Measurements from ENCODE around the gene CPXM2. TPM values are rescaled to one million over a fixed set of nuclear protein-coding genes. Genes with fewer than 3 reads are reported as not detected.

The CPXM2 gene
- total RNA-seq = 12.1 and 13.3 TPM in 2 replicates

- TF ChIP-seq, protein P1, sequence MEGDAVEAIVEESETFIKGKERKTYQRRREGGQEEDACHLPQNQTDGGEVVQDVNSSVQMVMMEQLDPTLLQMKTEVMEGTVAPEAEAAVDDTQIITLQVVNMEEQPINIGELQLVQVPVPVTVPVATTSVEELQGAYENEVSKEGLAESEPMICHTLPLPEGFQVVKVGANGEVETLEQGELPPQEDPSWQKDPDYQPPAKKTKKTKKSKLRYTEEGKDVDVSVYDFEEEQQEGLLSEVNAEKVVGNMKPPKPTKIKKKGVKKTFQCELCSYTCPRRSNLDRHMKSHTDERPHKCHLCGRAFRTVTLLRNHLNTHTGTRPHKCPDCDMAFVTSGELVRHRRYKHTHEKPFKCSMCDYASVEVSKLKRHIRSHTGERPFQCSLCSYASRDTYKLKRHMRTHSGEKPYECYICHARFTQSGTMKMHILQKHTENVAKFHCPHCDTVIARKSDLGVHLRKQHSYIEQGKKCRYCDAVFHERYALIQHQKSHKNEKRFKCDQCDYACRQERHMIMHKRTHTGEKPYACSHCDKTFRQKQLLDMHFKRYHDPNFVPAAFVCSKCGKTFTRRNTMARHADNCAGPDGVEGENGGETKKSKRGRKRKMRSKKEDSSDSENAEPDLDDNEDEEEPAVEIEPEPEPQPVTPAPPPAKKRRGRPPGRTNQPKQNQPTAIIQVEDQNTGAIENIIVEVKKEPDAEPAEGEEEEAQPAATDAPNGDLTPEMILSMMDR (IDR thresholded peaks at IDR 0.05; ENCODE audit: insufficient read depth, low read length, poor library complexity, severe bottlenecking) = no peak
- peak within 1 kb of the TSS; percentile 9 for H3K4me3 ChIP-seq (ENCODE audit: low read depth, low read length)
- peaks cover 14% of the 10 kb centered on the region for H3K27me3 ChIP-seq (ENCODE audit: control insufficient read depth, insufficient read depth, low read length)
- no peak for DNase-seq (ENCODE audit: low read depth)
- H3K36me3 ChIP-seq (ENCODE audit: control insufficient read depth, insufficient read depth, low read length) = no peaks in the 10 kb centered on the region
These were observed at the start of gene CPXM2 for GRCh38 chr10:123891144-123892071. Gene CPXM2 (minus strand): TSS chr10:123891807. CDS start chr10:123891659, 148 bp downstream.

DNA sequence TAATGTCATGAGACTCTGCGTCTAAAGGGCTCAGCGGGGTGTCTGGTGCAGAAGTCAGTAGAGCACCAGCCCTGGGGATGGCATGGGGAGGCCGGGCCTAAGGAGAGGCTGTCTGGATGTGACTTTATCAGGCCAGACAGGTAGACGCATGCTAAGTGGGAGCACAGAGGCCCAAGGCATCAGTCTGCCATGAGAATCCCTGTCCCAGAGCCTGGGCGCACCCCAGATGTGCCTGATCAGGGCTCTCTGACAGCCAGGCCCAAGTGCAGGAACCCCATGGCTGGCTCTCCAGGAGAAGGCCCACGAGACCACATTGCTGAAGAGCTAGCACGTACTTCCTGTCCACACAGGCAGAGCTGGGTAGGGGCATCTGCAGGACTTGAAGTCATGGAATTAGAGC lies 48.0 kb upstream of the CPXM2 start:
- H3K4me3 ChIP-seq (ENCODE audit: low read depth, low read length) = no peak overlapping the region
- DNase-seq (ENCODE audit: low read depth) = no peak
- no peaks in the 10 kb centered on the region for H3K27me3 ChIP-seq (ENCODE audit: control insufficient read depth, insufficient read depth, low read length)
- TF ChIP-seq, protein P1 (IDR thresholded peaks at IDR 0.05; ENCODE audit: insufficient read depth, low read length, poor library complexity, severe bottlenecking) = no peak
- no peaks in the 10 kb centered on the region for H3K36me3 ChIP-seq (ENCODE audit: control insufficient read depth, insufficient read depth, low read length)

DNA sequence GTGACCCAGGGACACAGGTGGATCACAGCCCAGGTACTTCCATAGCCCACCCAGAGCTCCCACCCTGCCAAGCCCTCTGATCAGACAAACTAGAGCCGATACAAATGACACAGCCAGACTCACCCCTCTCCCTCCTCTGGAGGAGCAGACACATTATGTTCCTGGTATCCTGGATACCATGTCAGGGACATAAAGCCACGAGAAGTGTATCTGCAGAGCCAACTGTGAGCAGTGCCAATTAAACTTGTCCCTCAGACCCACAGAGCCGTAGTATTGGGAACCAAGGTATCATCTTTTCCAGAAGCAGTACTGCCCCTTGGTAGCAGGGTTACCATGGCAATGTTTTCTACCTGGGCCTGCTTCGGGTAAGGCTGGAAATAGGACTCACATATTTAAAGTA lies 47.3 kb upstream of the CPXM2 start:
- no peak overlapping the region for H3K4me3 ChIP-seq (ENCODE audit: low read depth, low read length)
- no peak for DNase-seq (ENCODE audit: low read depth)
- no peaks in the 10 kb centered on the region for H3K27me3 ChIP-seq (ENCODE audit: control insufficient read depth, insufficient read depth, low read length)
- TF ChIP-seq, protein P1 (IDR thresholded peaks at IDR 0.05; ENCODE audit: insufficient read depth, low read length, poor library complexity, severe bottlenecking) = no peak
- H3K36me3 ChIP-seq (ENCODE audit: control insufficient read depth, insufficient read depth, low read length) = no peaks in the 10 kb centered on the region

GRCh38 chr10:123936426-123936825 lies 44.8 kb upstream of the CPXM2 start:
- TF ChIP-seq, protein P1 (IDR thresholded peaks at IDR 0.05; ENCODE audit: insufficient read depth, low read length, poor library complexity, severe bottlenecking) = no peak
- DNase-seq (ENCODE audit: low read depth) = no peak
- Histone ChIP-seq H3K4me3 (ENCODE audit: low read depth, low read length) (no peak overlapping the region), H3K27me3 (ENCODE audit: control insufficient read depth, insufficient read depth, low read length) (no peaks in the 10 kb centered on the region), H3K36me3 (ENCODE audit: control insufficient read depth, insufficient read depth, low read length) (no peaks in the 10 kb centered on the region)

DNA sequence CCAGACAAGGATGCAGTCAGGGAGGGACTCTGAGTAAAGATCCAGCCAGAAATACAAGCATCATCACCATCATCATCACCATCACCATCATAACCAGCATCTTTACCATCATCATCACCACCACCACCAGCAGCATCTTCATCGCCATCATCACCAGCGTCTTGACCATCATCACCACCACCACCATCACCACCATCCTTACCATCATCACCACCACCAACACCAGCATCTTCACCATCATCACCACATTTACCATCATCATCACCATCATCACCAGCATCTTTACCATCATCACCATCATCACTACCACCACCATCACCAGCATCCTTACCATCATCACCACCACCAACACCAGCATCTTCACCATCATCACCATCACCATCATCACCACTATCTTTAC lies 44.1 kb upstream of the CPXM2 start:
- no peaks in the 10 kb centered on the region for H3K27me3 ChIP-seq (ENCODE audit: control insufficient read depth, insufficient read depth, low read length)
- TF ChIP-seq, protein P1 (IDR thresholded peaks at IDR 0.05; ENCODE audit: insufficient read depth, low read length, poor library complexity, severe bottlenecking) = no peak
- H3K4me3 ChIP-seq (ENCODE audit: low read depth, low read length) = no peak overlapping the region
- no peak for DNase-seq (ENCODE audit: low read depth)
- no peaks in the 10 kb centered on the region for H3K36me3 ChIP-seq (ENCODE audit: control insufficient read depth, insufficient read depth, low read length)

All from kidney epithelial cell (primary cell).